ENCODE measurements around the gene RHOT1. TPM values are rescaled to one million over a fixed set of nuclear protein-coding genes. Genes with fewer than 3 reads are reported as not detected.
"Not testable (repeated sequence)": the region's sequence is repeated elsewhere in the genome, so short reads cannot be mapped to it uniquely, and the experiment has no call there.

Gene RHOT1
- total and polyA plus RNA-seq, 2 experiments from 2014 or later, result 25.2 to 31.9 TPM

GRCh38 chr17:32259586-32259985 lies 117.3 kb downstream of the RHOT1 start:
- no peak overlapping the region for H3K4me2 ChIP-seq (ENCODE audit: unreplicated experiment)
- no peak overlapping the region for H3K27ac ChIP-seq
- no peaks in the 10 kb centered on the region for H3K79me2 ChIP-seq (ENCODE audit: insufficient read depth)
- WGBS, 2 experiments (ENCODE audit: low coverage in 1 of 2, low lambda C conversion rate in 2 of 2, missing lambda C conversion rate in 2 of 2), result 76% methylated on average over 4 of the region's 4 CpGs
- no peak overlapping the region for H3K9ac ChIP-seq
- H3K27me3 ChIP-seq (replicated peaks; ENCODE audit: insufficient read depth), result peaks cover 23% of the 10 kb centered on the region
- H3K4me3 ChIP-seq, result no peak overlapping the region
- in situ Hi-C loops (cut with MboI), result no loop called here
- H3K9me2 ChIP-seq (ENCODE audit: insufficient read depth), result no peaks in the 10 kb centered on the region
- peak; percentile 64 for DNase-seq
- H3K36me3 ChIP-seq (ENCODE audit: low read depth), result no peaks in the 10 kb centered on the region
- no peaks in the 10 kb centered on the region for H4K20me1 ChIP-seq (ENCODE audit: insufficient read depth)
- no peaks in the 10 kb centered on the region for H3K9me3 ChIP-seq (ENCODE audit: low read depth)
- 0 out of 2 replicates have a peak, but pooled peaks cover 6% of the 10 kb centered on the region for H3K4me1 ChIP-seq (ENCODE audit: insufficient read depth)
- TF ChIP-seq EZH2 (IDR thresholded peaks at IDR 0.05; ENCODE audit: insufficient read depth, poor library complexity, severe bottlenecking) (no peak), EZH2phosphoT487 (IDR thresholded peaks at IDR 0.05; ENCODE audit: insufficient read depth, low read depth) (no peak)
- no peaks in the 10 kb centered on the region for H3F3A ChIP-seq (ENCODE audit: insufficient read depth)
- H2AFZ ChIP-seq, result no peak overlapping the region

DNA sequence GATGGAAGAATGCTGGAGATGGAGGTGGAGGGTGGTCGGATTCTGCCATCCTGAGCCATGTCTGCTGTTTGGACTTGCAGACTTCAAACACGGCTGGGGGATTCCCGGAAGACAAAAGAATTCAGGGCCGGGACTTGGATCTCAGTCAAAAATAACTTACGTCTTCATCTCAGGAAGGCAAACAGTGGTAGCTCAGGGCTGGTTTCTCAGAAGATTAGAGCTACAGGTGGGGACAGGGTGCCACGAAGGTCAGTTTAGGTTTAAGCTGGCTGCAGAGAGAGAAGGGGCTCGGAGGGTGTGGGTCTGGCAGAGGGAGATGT lies 119.1 kb downstream of the RHOT1 start:
- Histone ChIP-seq H3K4me3 (no peak overlapping the region), H3K9ac (no peak overlapping the region), H3K9me2 (ENCODE audit: insufficient read depth) (no peaks in the 10 kb centered on the region), H2AFZ (no peak overlapping the region), H3K27ac (no peak overlapping the region), H3F3A (ENCODE audit: insufficient read depth) (0 out of 2 replicates have a peak, but pooled peaks cover 3% of the 10 kb centered on the region), H4K20me1 (ENCODE audit: insufficient read depth) (no peaks in the 10 kb centered on the region), H3K79me2 (ENCODE audit: insufficient read depth) (no peaks in the 10 kb centered on the region), H3K27me3 (replicated peaks; ENCODE audit: insufficient read depth) (peaks cover 24% of the 10 kb centered on the region), H3K4me1 (ENCODE audit: insufficient read depth) (no peaks in the 10 kb centered on the region), H3K4me2 (ENCODE audit: unreplicated experiment) (no peak overlapping the region), H3K36me3 (ENCODE audit: low read depth) (no peaks in the 10 kb centered on the region), H3K9me3 (ENCODE audit: low read depth) (no peaks in the 10 kb centered on the region)
- 29 to 33% methylated on average over 7 of the region's 7 CpGs for whole genome bisulfite sequencing, 2 experiments (ENCODE audit: low coverage in 1 of 2, low lambda C conversion rate in 2 of 2, missing lambda C conversion rate in 2 of 2)
- no peak for DNase-seq
- no peak for TF ChIP-seq EZH2phosphoT487 (IDR thresholded peaks at IDR 0.05; ENCODE audit: insufficient read depth, low read depth)
- TF ChIP-seq EZH2 (IDR thresholded peaks at IDR 0.05; ENCODE audit: insufficient read depth, poor library complexity, severe bottlenecking), result no peak
- in situ Hi-C loops (cut with MboI), result no loop called here

DNA sequence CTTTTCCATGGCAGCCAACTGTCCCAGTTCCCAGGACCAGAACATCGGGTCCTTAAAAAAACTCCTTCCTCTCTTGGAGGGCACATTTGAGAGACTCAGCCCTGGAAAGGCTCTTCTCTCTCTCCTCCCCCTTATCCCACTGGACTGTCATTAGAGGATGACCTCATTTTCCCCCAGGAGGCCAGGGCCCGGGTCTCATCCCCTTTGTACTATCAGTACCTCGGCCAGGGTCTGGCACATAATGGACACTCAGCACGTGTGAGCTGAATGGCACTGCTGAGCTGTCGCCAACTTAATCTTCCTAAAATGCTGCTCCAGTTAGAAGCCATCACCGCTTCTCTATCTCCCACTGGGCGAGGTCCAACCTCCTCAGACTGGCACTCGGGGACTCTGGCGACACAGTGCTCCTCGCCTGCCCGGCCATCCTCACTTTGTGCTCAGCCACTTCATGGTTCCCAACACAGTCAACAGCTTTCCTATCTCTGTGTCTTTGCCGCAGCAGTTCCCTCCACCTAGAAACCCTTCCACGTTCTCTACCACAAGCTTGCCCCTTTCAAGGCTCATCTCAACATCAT lies 119.7 kb downstream of the RHOT1 start:
- H3K9ac ChIP-seq, result no peak overlapping the region
- no peak overlapping the region for H3K4me2 ChIP-seq (ENCODE audit: unreplicated experiment)
- WGBS, 2 experiments (ENCODE audit: low coverage in 1 of 2, low lambda C conversion rate in 2 of 2, missing lambda C conversion rate in 2 of 2), result 68 to 71% methylated on average over 13 of the region's 13 CpGs
- no peaks in the 10 kb centered on the region for H3K36me3 ChIP-seq (ENCODE audit: low read depth)
- no peaks in the 10 kb centered on the region for H4K20me1 ChIP-seq (ENCODE audit: insufficient read depth)
- no peak overlapping the region for H3K27ac ChIP-seq
- no peak overlapping the region for H3K4me3 ChIP-seq
- H3K9me2 ChIP-seq (ENCODE audit: insufficient read depth), result no peaks in the 10 kb centered on the region
- peaks cover 30% of the 10 kb centered on the region for H3K27me3 ChIP-seq (replicated peaks; ENCODE audit: insufficient read depth)
- H3K4me1 ChIP-seq (ENCODE audit: insufficient read depth), result no peaks in the 10 kb centered on the region
- H3K79me2 ChIP-seq (ENCODE audit: insufficient read depth), result no peaks in the 10 kb centered on the region
- H2AFZ ChIP-seq, result no peak overlapping the region
- H3F3A ChIP-seq (ENCODE audit: insufficient read depth), result 0 out of 2 replicates have a peak, but pooled peaks cover 3% of the 10 kb centered on the region
- no peak for TF ChIP-seq EZH2 (IDR thresholded peaks at IDR 0.05; ENCODE audit: insufficient read depth, poor library complexity, severe bottlenecking)
- in situ Hi-C loops (cut with MboI), result no loop called here
- H3K9me3 ChIP-seq (ENCODE audit: low read depth), result no peaks in the 10 kb centered on the region
- no peak for DNase-seq

DNA sequence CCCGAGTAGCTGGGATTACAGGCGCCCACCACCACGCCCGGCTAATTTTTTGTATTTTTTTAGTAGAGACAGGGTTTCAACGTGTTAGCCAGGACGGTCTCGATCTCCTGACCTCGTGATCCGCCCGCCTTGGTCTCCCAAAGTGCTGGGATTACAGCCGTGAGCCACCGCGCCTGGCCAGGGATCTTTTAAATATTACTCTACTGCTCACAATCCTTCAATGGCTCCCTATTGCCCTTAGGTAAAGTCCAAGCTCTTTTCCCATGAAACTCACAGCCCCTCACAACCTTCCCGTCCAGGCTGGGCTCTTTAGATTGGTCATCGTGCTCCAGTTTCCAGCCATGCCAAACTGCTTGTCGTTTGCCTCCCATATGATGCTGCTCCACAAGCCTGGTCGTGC lies 121.2 kb downstream of the RHOT1 start:
- 87% methylated on average over 17 of the region's 17 CpGs for WGBS, 2 experiments (ENCODE audit: low coverage in 1 of 2, low lambda C conversion rate in 2 of 2, missing lambda C conversion rate in 2 of 2)
- H4K20me1 ChIP-seq (ENCODE audit: insufficient read depth); H3K9ac ChIP-seq; H3F3A ChIP-seq (ENCODE audit: insufficient read depth); H3K79me2 ChIP-seq (ENCODE audit: insufficient read depth); H3K9me3 ChIP-seq (ENCODE audit: low read depth); H3K27ac ChIP-seq; DNase-seq; H3K9me2 ChIP-seq (ENCODE audit: insufficient read depth); in situ Hi-C loops (cut with MboI); H3K4me3 ChIP-seq; H2AFZ ChIP-seq; H3K4me1 ChIP-seq (ENCODE audit: insufficient read depth); H3K36me3 ChIP-seq (ENCODE audit: low read depth); H3K4me2 ChIP-seq (ENCODE audit: unreplicated experiment): not testable (repeated sequence)
- peaks cover 32% of the 10 kb centered on the region for H3K27me3 ChIP-seq (replicated peaks; ENCODE audit: insufficient read depth)

Measured in GM23248 (cell line).